K562 (cell line): Measurements from ENCODE around the gene TXNDC9. TPM values are rescaled to one million over a fixed set of nuclear protein-coding genes. Genes with fewer than 3 reads are reported as not detected.

Experiments used
- BCLAF1 ChIP-seq, 2 experiments: fragments of 450-650 bp in 1 of 2; IDR thresholded peaks; 2 replicates each; pipeline ENCODE4 v1.6.1; 2011 to 2017; ENCODE audit warnings: low read depth in 2 of 2, antibody characterized with exemption in 1 of 2, borderline replicate concordance in 1 of 2, low read length in 1 of 2, mild to moderate bottlenecking in 1 of 2, mixed read lengths in 1 of 2; ENCODE audit not compliant: control insufficient read depth in 1 of 2
- BHLHE40 ChIP-seq: IDR thresholded peaks from 2 replicates; pipeline ENCODE4 v1.6.1; 2011; ENCODE audit warnings: low read length, improper control_type of control experiment
- DIDO1 ChIP-seq: fragments of 450-650 bp; IDR thresholded peaks from 2 replicates; pipeline ENCODE4 v1.6.1; 2016; ENCODE audit warnings: low read depth, missing biosample characterization, missing genetic modification characterization
- HEY1 ChIP-seq: fragments of 250-450 bp; sonication (Bioruptor Pico); IDR thresholded peaks from 2 replicates; pipeline ENCODE4 v1.5.0; 2020; ENCODE audit warnings: mild to moderate bottlenecking, moderate library complexity, borderline replicate concordance
- HNRNPK ChIP-seq: fragments of 200-400 bp; formaldehyde crosslinking; IDR thresholded peaks from one replicate; pipeline ENCODE4 v1.6.1; 2018; ENCODE audit warnings: mild to moderate bottlenecking, low read depth, low read length; ENCODE audit not compliant: poor library complexity, severe bottlenecking
- HNRNPUL1 ChIP-seq: fragments of 200-400 bp; formaldehyde crosslinking; IDR thresholded peaks from 2 replicates; pipeline ENCODE4 v1.6.1; 2017; ENCODE audit warnings: low read length
- PHB ChIP-seq: fragments of 250-450 bp; sonication (Bioruptor Pico); IDR thresholded peaks from 2 replicates; pipeline ENCODE4 v1.5.0; 2021
- TSC22D4 ChIP-seq: fragments of 450-650 bp; IDR thresholded peaks from 2 replicates; pipeline ENCODE4 v1.6.1; 2016; ENCODE audit warnings: missing genetic modification characterization, missing biosample characterization, control low read depth
- ZNF444 ChIP-seq: fragments of 250-450 bp; sonication (Bioruptor Pico); IDR thresholded peaks from 2 replicates; pipeline ENCODE4 v1.4.0; 2020; ENCODE audit warnings: mild to moderate bottlenecking, moderate library complexity
- ZNF445 ChIP-seq: fragments of 250-450 bp; sonication (Bioruptor Pico); IDR thresholded peaks from 2 replicates; pipeline ENCODE4 v1.4.0; 2020; ENCODE audit warnings: low read depth, mild to moderate bottlenecking, moderate library complexity
- ZNF518B ChIP-seq: fragments of 250-450 bp; sonication (Bioruptor Pico); IDR thresholded peaks from 2 replicates; pipeline ENCODE4 v1.5.0; 2021; ENCODE audit warnings: mild to moderate bottlenecking, moderate library complexity
- polyA plus RNA-seq, 8 experiments: library from polyadenylated mRNA; depleted of rRNA in 4 of 8; stranded (reverse) in 5 of 8; unstranded in 3 of 8; fragments of >200 nt; fragmentation: Nextera tagmentation in 2 of 8; fragmentation: Illumina TruSeq in 1 of 8; extraction: Ambion mirVana in 2 of 8; extraction: Trizol in 1 of 8; gene quantifications; 2 replicates each; pipeline versions ENCODE4 v1.2.1 to v1.2.3, GENCODE V29; 2011 to 2014; ENCODE audit warnings: inconsistent platforms in 1 of 8, missing spikeins in 1 of 8
- total RNA-seq, 7 experiments: library from RNA; depleted of rRNA in 6 of 7; stranded (reverse); fragments of >200 nt in 6 of 7; fragmentation: Illumina TruSeq in 2 of 7; extraction: Trizol in 2 of 7; gene quantifications; 2 replicates each; pipeline versions ENCODE4 v1.2.1 to v1.2.3, GENCODE V29; 2011 to 2021; ENCODE audit warnings: low replicate concordance in 1 of 7
- TF ChIP-seq, protein P1 (sequence below), 2 experiments: fragments of 450-650 bp; IDR thresholded peaks; 2 replicates each; pipeline ENCODE4 v1.6.1; 2018; ENCODE audit warnings: mild to moderate bottlenecking in 2 of 2, low read depth in 1 of 2; ENCODE audit not compliant: partially characterized antibody in 2 of 2
- TF ChIP-seq, protein P2 (sequence below), 3 experiments: fragments of 200-800 bp in 1 of 3; sonication (Bioruptor generic) in 1 of 3; sonication (generic) in 1 of 3; formaldehyde crosslinking in 1 of 3; IDR thresholded peaks; 2 replicates each; pipeline versions ENCODE4 v1.6.1 to v1.8.0; 2016 to 2022; ENCODE audit warnings: mild to moderate bottlenecking in 2 of 3, missing compliant biosample characterization in 2 of 3, missing genetic modification characterization in 2 of 3, missing genetic modification reagents in 1 of 3

The TXNDC9 gene
- total and polyA plus RNA-seq, 9 of the 15 experiments (the other 6 are each of a cell fraction or from before 2014, with no cell fraction given) = 37.5 to 211 (median 65.5) TPM

- TF ChIP-seq BCLAF1 (IDR thresholded peaks at IDR 0.05; ENCODE audit: borderline replicate concordance in 1 of 2, control insufficient read depth in 1 of 2, low read depth in 2 of 2, low read length in 1 of 2) (peak in 1 of 2 experiments; percentile 96; a peak in 2 of 4 replicates), ZNF445 (no peak), HNRNPUL1 (no peak), TSC22D4 (no peak), DIDO1 (tag) (0 out of 2 replicates have a peak, but pooled peaks have one; percentile 27), PHB (no peak), ZNF444 (CRISPR knock-in tag) (0 out of 2 replicates have a peak, but pooled peaks have one; percentile 6), HEY1 (CRISPR knock-in tag) (no peak), ZNF518B (CRISPR knock-in tag) (no peak), BHLHE40 (peak; percentile 57), HNRNPK (no peak)
- TF ChIP-seq, protein P1, sequence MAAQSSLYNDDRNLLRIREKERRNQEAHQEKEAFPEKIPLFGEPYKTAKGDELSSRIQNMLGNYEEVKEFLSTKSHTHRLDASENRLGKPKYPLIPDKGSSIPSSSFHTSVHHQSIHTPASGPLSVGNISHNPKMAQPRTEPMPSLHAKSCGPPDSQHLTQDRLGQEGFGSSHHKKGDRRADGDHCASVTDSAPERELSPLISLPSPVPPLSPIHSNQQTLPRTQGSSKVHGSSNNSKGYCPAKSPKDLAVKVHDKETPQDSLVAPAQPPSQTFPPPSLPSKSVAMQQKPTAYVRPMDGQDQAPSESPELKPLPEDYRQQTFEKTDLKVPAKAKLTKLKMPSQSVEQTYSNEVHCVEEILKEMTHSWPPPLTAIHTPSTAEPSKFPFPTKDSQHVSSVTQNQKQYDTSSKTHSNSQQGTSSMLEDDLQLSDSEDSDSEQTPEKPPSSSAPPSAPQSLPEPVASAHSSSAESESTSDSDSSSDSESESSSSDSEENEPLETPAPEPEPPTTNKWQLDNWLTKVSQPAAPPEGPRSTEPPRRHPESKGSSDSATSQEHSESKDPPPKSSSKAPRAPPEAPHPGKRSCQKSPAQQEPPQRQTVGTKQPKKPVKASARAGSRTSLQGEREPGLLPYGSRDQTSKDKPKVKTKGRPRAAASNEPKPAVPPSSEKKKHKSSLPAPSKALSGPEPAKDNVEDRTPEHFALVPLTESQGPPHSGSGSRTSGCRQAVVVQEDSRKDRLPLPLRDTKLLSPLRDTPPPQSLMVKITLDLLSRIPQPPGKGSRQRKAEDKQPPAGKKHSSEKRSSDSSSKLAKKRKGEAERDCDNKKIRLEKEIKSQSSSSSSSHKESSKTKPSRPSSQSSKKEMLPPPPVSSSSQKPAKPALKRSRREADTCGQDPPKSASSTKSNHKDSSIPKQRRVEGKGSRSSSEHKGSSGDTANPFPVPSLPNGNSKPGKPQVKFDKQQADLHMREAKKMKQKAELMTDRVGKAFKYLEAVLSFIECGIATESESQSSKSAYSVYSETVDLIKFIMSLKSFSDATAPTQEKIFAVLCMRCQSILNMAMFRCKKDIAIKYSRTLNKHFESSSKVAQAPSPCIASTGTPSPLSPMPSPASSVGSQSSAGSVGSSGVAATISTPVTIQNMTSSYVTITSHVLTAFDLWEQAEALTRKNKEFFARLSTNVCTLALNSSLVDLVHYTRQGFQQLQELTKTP (IDR thresholded peaks at IDR 0.05; ENCODE audit: low read depth in 1 of 2, partially characterized antibody in 2 of 2) = peak in 1 of 2 experiments; percentile 92
- TF ChIP-seq, protein P2, sequence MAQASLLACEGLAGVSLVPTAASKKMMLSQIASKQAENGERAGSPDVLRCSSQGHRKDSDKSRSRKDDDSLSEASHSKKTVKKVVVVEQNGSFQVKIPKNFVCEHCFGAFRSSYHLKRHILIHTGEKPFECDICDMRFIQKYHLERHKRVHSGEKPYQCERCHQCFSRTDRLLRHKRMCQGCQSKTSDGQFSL (CRISPR knock-in tag; IDR thresholded peaks at IDR 0.05) = no peak
- TF ChIP-seq, protein P2 (tag; IDR thresholded peaks at IDR 0.05) = no peak
Observed at GRCh38 chr2:99335911-99336803, at the start of gene TXNDC9 (continued).
